ENCODE data around the gene PREX1. TPM values are rescaled to one million over a fixed set of nuclear protein-coding genes. Genes with fewer than 3 reads are reported as not detected.

PREX1 gene
- total and polyA plus RNA-seq, 2 experiments from 2014 or later: 2.4 to 10.3 TPM

GRCh38 chr20:48862279-48862678 is 34.5 kb upstream of the PREX1 start:
- Histone ChIP-seq H3K9me2 (ENCODE audit: insufficient read depth) (no peaks in the 10 kb centered on the region), H3K36me3 (ENCODE audit: insufficient read depth) (no peaks in the 10 kb centered on the region), H2AFZ (no peak overlapping the region), H4K20me1 (replicated peaks; ENCODE audit: insufficient read depth) (no peaks in the 10 kb centered on the region), H3K27me3 (ENCODE audit: insufficient read depth) (no peaks in the 10 kb centered on the region), H3K4me1 (ENCODE audit: insufficient read depth) (no peaks in the 10 kb centered on the region), H3K4me2 (no peak overlapping the region), H3K4me3 (no peak overlapping the region), H3K79me2 (replicated peaks; ENCODE audit: insufficient read depth) (no peaks in the 10 kb centered on the region), H3F3A (replicated peaks; ENCODE audit: low read depth) (no peaks in the 10 kb centered on the region), H3K27ac (ENCODE audit: low read depth) (no peak overlapping the region)
- Mint-ChIP-seq H3K4me3 (no peak overlapping the region), H3K9me3 (no peaks in the 10 kb centered on the region; the same call in 2 of the 3 replicates), H3K27ac (no peak overlapping the region), H3K27me3 (ENCODE audit: insufficient read depth, low read depth, poor library complexity) (peaks cover 3% of the 10 kb centered on the region), H3K36me3 (ENCODE audit: low read depth) (no peaks in the 10 kb centered on the region), H3K4me1 (no peaks in the 10 kb centered on the region)
- DNase-seq (ENCODE audit: low spot score): no peak
- ATAC-seq: no peak
- TF ChIP-seq ZNF462 (CRISPR knock-in tag; IDR thresholded peaks at IDR 0.05) (no peak), EZH2 (IDR thresholded peaks at IDR 0.05; ENCODE audit: low read depth, unreplicated experiment) (no peak), STAT1 (IDR thresholded peaks at IDR 0.05; ENCODE audit: unreplicated experiment) (no peak), ZNF114 (CRISPR knock-in tag; IDR thresholded peaks at IDR 0.05) (no peak), CTCF (conservative IDR thresholded peaks at IDR 0.05; ENCODE audit: low read depth in 2 of 2) (no peak), ETS1 (IDR thresholded peaks at IDR 0.05) (no peak), REST (IDR thresholded peaks at IDR 0.05; ENCODE audit: unreplicated experiment) (no peak), POLR2AphosphoS5 (IDR thresholded peaks at IDR 0.05; ENCODE audit: low read depth) (no peak), JUNB (IDR thresholded peaks at IDR 0.05; ENCODE audit: unreplicated experiment) (no peak), ZNF331 (CRISPR knock-in tag; IDR thresholded peaks at IDR 0.05; ENCODE audit: low read depth) (no peak), CREB1 (CRISPR knock-in tag; IDR thresholded peaks at IDR 0.05; ENCODE audit: low read depth) (no peak), EZH2phosphoT487 (IDR thresholded peaks at IDR 0.05; ENCODE audit: unreplicated experiment) (no peak), NANOG (IDR thresholded peaks at IDR 0.05; ENCODE audit: borderline replicate concordance) (no peak)
